Measurements from ENCODE around the gene KLHL26. TPM values are rescaled to one million over a fixed set of nuclear protein-coding genes. Genes with fewer than 3 reads are reported as not detected.
A peak's percentile ranks its signal among the peaks of the same experiment; 100 is the strongest.

Gene KLHL26
- total RNA-seq, 1 donor from 2014 or later: 12.3 TPM

DNA sequence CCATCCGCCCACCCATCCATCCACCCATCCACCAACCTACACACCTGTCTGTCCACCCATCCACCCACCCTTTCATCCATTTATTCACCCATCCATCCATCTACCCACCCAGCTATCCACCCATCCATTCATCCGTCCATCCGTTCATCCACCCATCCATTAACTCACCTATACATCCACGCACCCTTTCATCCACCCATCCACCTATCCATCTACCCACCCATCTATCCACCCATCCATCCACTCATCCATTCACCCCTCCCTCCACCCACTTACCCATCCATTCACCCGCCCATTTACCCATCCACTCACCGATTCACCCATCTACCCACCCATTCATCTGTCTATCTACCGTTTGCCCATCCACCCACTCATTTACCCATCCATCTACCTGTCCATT lies 17.6 kb downstream of the KLHL26 start:
- TF ChIP-seq, protein P1, sequence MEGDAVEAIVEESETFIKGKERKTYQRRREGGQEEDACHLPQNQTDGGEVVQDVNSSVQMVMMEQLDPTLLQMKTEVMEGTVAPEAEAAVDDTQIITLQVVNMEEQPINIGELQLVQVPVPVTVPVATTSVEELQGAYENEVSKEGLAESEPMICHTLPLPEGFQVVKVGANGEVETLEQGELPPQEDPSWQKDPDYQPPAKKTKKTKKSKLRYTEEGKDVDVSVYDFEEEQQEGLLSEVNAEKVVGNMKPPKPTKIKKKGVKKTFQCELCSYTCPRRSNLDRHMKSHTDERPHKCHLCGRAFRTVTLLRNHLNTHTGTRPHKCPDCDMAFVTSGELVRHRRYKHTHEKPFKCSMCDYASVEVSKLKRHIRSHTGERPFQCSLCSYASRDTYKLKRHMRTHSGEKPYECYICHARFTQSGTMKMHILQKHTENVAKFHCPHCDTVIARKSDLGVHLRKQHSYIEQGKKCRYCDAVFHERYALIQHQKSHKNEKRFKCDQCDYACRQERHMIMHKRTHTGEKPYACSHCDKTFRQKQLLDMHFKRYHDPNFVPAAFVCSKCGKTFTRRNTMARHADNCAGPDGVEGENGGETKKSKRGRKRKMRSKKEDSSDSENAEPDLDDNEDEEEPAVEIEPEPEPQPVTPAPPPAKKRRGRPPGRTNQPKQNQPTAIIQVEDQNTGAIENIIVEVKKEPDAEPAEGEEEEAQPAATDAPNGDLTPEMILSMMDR (conservative IDR thresholded peaks at IDR 0.05): no peak
- H3K27ac Mint-ChIP-seq (ENCODE audit: unreplicated experiment): no peak overlapping the region
- no peak overlapping the region for H3K4me3 Mint-ChIP-seq
- H3K36me3 Mint-ChIP-seq (ENCODE audit: low read depth): no peaks in the 10 kb centered on the region
- H3K9me3 Mint-ChIP-seq: no peaks in the 10 kb centered on the region
- DNase-seq (ENCODE audit: low read depth, low spot score): no peak
- H3K4me1 Mint-ChIP-seq: peaks cover 55% of the 10 kb centered on the region
- peaks cover 6% of the 10 kb centered on the region for H3K27me3 Mint-ChIP-seq (ENCODE audit: low read depth)

DNA sequence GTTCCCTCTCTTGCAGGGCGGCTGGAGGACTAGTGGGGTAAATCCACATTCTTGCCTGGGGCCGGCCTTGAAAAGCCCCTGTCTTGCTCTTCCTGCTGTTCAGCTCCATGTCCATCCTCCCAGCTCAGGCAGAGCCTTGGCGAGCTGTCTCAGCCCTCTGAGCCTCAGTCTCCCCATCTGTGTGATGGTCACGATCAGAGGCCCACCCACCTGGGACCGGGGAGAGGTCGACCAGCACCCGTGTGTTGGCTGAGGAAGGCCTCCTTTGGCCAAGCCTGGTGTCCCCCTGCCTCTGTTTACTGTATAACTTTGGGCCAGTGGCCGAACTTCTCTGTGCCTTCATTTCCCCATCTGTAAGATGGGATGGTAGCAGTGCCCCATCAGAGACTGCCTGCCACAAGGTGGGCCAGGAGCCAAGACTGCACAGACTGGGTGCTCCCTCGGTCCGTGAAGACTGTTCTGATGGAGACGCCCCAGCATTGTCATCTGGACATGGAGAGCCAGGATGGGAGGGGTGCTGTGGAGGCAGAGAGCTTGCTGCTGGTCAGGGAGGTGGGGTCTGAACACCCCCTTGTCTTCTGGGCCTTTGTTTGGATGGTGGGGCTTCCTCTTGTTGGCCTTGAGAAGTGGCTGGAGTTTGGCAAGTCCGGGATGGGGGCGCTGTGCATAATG lies 18.5 kb downstream of the KLHL26 start:
- Mint-ChIP-seq H3K27me3 (ENCODE audit: low read depth) (peaks cover 6% of the 10 kb centered on the region), H3K27ac (ENCODE audit: unreplicated experiment) (no peak overlapping the region), H3K4me3 (no peak overlapping the region), H3K9me3 (no peaks in the 10 kb centered on the region), H3K36me3 (ENCODE audit: low read depth) (no peaks in the 10 kb centered on the region), H3K4me1 (peaks cover 46% of the 10 kb centered on the region)
- DNase-seq (ENCODE audit: low read depth, low spot score): no peak
- TF ChIP-seq, protein P1 (conservative IDR thresholded peaks at IDR 0.05): no peak

DNA sequence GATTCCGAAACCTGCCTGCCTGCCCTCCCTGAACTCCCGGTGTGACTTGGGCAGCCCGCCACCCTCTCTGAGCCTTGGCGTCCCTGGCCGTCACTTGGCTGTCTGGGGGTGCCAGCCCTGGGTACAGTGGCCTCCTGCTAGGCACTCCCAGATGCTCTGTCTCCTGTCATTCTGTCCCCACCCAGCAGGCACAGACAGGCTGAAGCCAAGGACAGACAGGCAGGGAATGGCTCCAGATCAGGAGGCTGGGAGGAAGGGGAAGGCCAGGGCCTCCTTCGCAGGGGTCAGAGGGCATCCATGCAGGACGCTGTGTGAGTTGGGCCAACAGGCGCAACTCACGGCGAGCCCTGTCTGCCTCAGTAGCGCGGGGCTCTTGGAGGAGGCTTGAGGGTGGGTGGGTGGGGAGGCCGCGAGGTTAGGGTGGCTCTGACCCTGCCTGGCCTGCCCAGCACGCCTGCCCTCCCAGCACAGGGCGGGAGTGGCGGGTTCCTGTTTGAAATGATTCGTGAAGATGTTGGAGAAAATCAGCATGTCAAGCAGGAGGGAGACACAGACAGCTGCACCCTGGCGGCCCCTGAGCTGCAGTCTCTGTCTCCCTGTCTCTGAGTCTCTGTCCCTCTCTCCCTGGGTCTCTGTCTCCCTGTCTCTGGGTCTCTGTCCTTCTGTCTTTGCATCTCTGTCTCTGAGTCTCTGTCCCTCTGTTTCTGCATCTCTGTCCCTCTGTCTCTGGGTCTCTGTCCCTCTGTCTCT lies 19.7 kb downstream of the KLHL26 start:
- Mint-ChIP-seq H3K4me3 (no peak overlapping the region), H3K27ac (ENCODE audit: unreplicated experiment) (no peak overlapping the region), H3K9me3 (no peaks in the 10 kb centered on the region), H3K36me3 (ENCODE audit: low read depth) (peaks cover 2% of the 10 kb centered on the region), H3K27me3 (ENCODE audit: low read depth) (peaks cover 6% of the 10 kb centered on the region), H3K4me1 (peaks cover 34% of the 10 kb centered on the region)
- no peak for DNase-seq (ENCODE audit: low read depth, low spot score)
- TF ChIP-seq, protein P1 (conservative IDR thresholded peaks at IDR 0.05): no peak

DNA sequence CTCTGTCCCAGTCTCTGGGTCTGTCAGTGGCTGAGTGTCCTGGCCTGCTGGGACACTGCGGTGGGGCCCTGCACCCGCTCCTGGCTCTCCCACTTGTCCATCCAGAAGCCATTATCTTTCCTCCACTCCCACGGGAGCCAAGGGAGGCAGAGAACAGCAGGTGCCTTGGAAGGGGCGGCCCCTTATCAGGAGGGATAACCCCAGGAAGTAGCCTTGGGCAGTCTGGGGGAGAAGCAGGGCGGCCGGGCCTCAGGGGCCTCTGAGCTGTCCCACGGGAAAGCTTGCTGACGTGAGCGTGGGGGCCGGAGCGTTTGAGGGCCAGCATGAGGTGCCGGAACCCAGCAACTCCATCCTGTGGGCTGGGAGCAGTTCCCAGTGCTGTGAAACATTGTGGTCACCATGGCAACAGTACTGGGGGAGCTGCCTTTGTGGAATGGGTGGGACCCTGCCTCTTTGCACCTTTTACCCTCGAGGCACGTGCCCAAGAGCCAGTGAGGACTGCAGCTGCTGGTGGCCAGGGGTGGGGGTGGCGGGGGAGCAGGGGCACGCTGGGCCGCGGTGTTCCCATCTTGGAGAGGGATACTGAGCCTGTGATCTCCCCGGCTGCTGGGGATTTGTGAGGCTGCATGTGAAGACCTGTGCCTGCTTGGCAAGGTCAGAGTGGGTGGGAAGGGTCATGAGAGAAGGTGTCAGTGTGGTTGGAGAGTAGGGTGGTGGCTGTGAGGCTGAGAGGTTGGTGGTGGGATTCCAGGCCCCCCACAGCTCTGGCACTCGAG lies 20.9 kb downstream of the KLHL26 start:
- H3K27me3 Mint-ChIP-seq (ENCODE audit: low read depth): peaks cover 6% of the 10 kb centered on the region
- TF ChIP-seq, protein P1 (conservative IDR thresholded peaks at IDR 0.05): no peak
- DNase-seq (ENCODE audit: low read depth, low spot score): peak; percentile 26
- H3K9me3 Mint-ChIP-seq: no peaks in the 10 kb centered on the region
- H3K27ac Mint-ChIP-seq (ENCODE audit: unreplicated experiment): no peak overlapping the region
- peaks cover 3% of the 10 kb centered on the region for H3K36me3 Mint-ChIP-seq (ENCODE audit: low read depth)
- H3K4me1 Mint-ChIP-seq: peaks cover 28% of the 10 kb centered on the region
- no peak overlapping the region for H3K4me3 Mint-ChIP-seq

DNA sequence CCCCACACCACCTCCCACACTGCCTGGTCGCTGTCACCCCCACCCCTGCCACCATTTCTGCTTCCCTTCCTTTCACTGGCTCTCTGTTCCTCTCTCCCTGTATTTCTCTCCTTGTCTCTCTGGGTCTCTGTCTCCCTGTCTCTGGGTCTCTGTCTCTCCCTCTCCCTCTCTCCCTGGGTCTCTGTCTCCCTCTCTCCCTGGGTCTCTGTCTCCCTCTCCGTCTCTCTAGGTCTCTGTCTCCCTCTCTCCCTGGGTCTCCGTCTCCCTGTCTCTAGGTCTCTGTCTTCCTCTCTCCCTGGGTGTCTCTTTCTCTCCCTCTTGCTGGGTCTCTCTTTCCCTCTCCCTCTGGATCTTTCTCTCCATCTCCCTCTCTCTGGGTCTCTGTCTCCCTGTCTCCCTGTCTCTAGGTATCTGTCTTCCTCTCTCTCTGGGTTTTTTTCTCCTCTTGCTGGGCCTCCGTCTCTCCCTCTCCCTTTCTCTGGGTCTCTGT lies 21.6 kb downstream of the KLHL26 start:
- H3K27ac Mint-ChIP-seq (ENCODE audit: unreplicated experiment): no peak overlapping the region
- H3K36me3 Mint-ChIP-seq (ENCODE audit: low read depth): peaks cover 3% of the 10 kb centered on the region
- no peaks in the 10 kb centered on the region for H3K9me3 Mint-ChIP-seq
- H3K4me3 Mint-ChIP-seq: no peak overlapping the region
- TF ChIP-seq, protein P1 (conservative IDR thresholded peaks at IDR 0.05): no peak
- peaks cover 31% of the 10 kb centered on the region for H3K4me1 Mint-ChIP-seq
- DNase-seq (ENCODE audit: low read depth, low spot score): no peak
- peaks cover 6% of the 10 kb centered on the region for H3K27me3 Mint-ChIP-seq (ENCODE audit: low read depth)
